WI38 (cell line): ENCODE results near the gene MAN1A2.

Experiments used
- H3K4me3 ChIP-seq: 2 replicates; pipeline ENCODE4 v1.5.1; 2011; ENCODE audit warnings: low read depth, mild to moderate bottlenecking, control low read depth, low read length
- CTCF ChIP-seq: IDR thresholded peaks from 2 replicates; pipeline ENCODE4 v1.5.1; 2012; ENCODE audit warnings: low read depth, mild to moderate bottlenecking, control low read depth, low read length

Gene MAN1A2

GRCh38 chr1:117559985-117560384 lies 192.7 kb downstream of the MAN1A2 start:
- no peak for TF ChIP-seq CTCF
- no peak overlapping the region for H3K4me3 ChIP-seq

GRCh38 chr1:117561071-117561470 lies 193.8 kb downstream of the MAN1A2 start:
- TF ChIP-seq CTCF = no peak
- no peak overlapping the region for H3K4me3 ChIP-seq

GRCh38 chr1:117561551-117561950 lies 194.3 kb downstream of the MAN1A2 start:
- no peak for TF ChIP-seq CTCF
- no peak overlapping the region for H3K4me3 ChIP-seq

- no peak for TF ChIP-seq CTCF
- no peak overlapping the region for H3K4me3 ChIP-seq
These were observed 195.6 kb downstream of the MAN1A2 start for GRCh38 chr1:117562581-117563491.

- H3K4me3 ChIP-seq = no peak overlapping the region
- TF ChIP-seq CTCF = no peak
These were observed 196.2 kb downstream of the MAN1A2 start for GRCh38 chr1:117563492-117563875.

GRCh38 chr1:117564227-117565075 lies 197.2 kb downstream of the MAN1A2 start:
- no peak for TF ChIP-seq CTCF
- no peak overlapping the region for H3K4me3 ChIP-seq
